Right ventricle myocardium superior (tissue), 1 donor: Measurements from ENCODE around the gene OR10V1. TPM values are rescaled to one million over a fixed set of nuclear protein-coding genes. Genes with fewer than 3 reads are reported as not detected.

ENCODE experiments used
- ATAC-seq: fragments of 200-7000 bp; cut with Tn5 transposase; one replicate; pipeline ENCODE4 v1.9.1; 2020; ENCODE audit warnings: mild to moderate bottlenecking; ENCODE audit not compliant: poor library complexity
- DNase-seq: peaks from one replicate; pipeline ENCODE4 v3.0.0-alpha.2; 2020
- intact Hi-C: fragments of 100-400 bp; cut with DNase I; formaldehyde crosslinking; loops from one replicate; pipeline ENCODE4 v1.11.2; 2022
- total RNA-seq: library from RNA; stranded (reverse); fragmentation: NEBNext Ultra II Directional; extraction: Animal tissue kit (Norgen Biotek cat#: 25700); gene quantifications from one replicate; pipeline ENCODE4 v1.2.1, GENCODE V29; 2021
- donor health status: DM: no; HTN: yes; CAD: no; lungs with severe emphysema.

Gene OR10V1
- total RNA-seq, 1 donor from 2014 or later, result not detected

GRCh38 chr11:59676205-59676604 is 37.4 kb downstream of the OR10V1 start:
- DNase-seq, result no peak
- intact Hi-C loops, result loop anchor here (10.0 kb wide), 1 partner anchor 129 kb away; no protein-coding TSS in a partner anchor
- no peak for ATAC-seq

GRCh38 chr11:59674291-59674690 is 39.4 kb downstream of the OR10V1 start:
- ATAC-seq, result no peak
- no peak for DNase-seq
- intact Hi-C loops, result loop anchor here (10.0 kb wide), 1 partner anchor 131 kb away; no protein-coding TSS in a partner anchor

GRCh38 chr11:59673291-59673690 is 40.4 kb downstream of the OR10V1 start:
- ATAC-seq, result no peak
- no peak for DNase-seq
- intact Hi-C loops, result loop anchor here (10.0 kb wide), 1 partner anchor 132 kb away; no protein-coding TSS in a partner anchor

GRCh38 chr11:59671471-59671870 is 42.2 kb downstream of the OR10V1 start:
- intact Hi-C loops, result loop anchor here (10.0 kb wide), 1 partner anchor 133 kb away; no protein-coding TSS in a partner anchor
- DNase-seq, result no peak
- no peak for ATAC-seq

GRCh38 chr11:59669611-59670009 is 44.0 kb downstream of the OR10V1 start:
- ATAC-seq, result peak; percentile 54
- DNase-seq, result peak; percentile 59
- intact Hi-C loops, result loop anchor here (5.0 to 10.0 kb wide), 2 partner anchors 52 to 135 kb away; partner anchors contain the start of gene OSBP

GRCh38 chr11:59668950-59669610 is 44.6 kb downstream of the OR10V1 start, which contains the start of gene PATL1:
TSS of gene PATL1 (minus strand) at chr11:59669037. CDS start at chr11:59668895, 142 bp downstream.
- ATAC-seq, result peak; percentile 98
- DNase-seq, result peak; percentile 100
- intact Hi-C loops, result loop anchor here (5.0 kb wide), 1 partner anchor 52 kb away; the partner anchor contains the start of gene OSBP

- ATAC-seq (peak; percentile 44), DNase-seq (peak; percentile 75)
- intact Hi-C loops, result loop anchor here (5.0 kb wide), 1 partner anchor 51 kb away; the partner anchor contains the start of gene OSBP
Measured at GRCh38 chr11:59668188-59668949, 45.3 kb downstream of the OR10V1 start.

- intact Hi-C loops, result loop anchor here (5.0 kb wide), 1 partner anchor 50 kb away; the partner anchor contains the start of gene OSBP
- DNase-seq, result no peak
- ATAC-seq, result no peak
Measured at GRCh38 chr11:59667812-59668187, 45.8 kb downstream of the OR10V1 start.

GRCh38 chr11:59666969-59667368 is 46.7 kb downstream of the OR10V1 start:
- ATAC-seq (no peak), DNase-seq (no peak)
- intact Hi-C loops, result loop anchor here (5.0 kb wide), 1 partner anchor 50 kb away; the partner anchor contains the start of gene OSBP

Other genes with a start within 250 kb of the OR10V1 start
- not detected for gene OR4D10, start 240.5 kb downstream of the OR10V1 start, total RNA-seq
- not detected for gene OR4D11, start 210.3 kb downstream of the OR10V1 start, total RNA-seq
- gene OR4D9, start 202.3 kb downstream of the OR10V1 start, total RNA-seq, result not detected
- 33.1 TPM for gene OSBP, start 98.1 kb downstream of the OR10V1 start, total RNA-seq
- gene PATL1, start 44.8 kb downstream of the OR10V1 start, total RNA-seq, result 21.6 TPM
- gene STX3, start 41.5 kb upstream of the OR10V1 start, total RNA-seq, result 9.2 TPM
- gene MRPL16, start 96.9 kb upstream of the OR10V1 start, total RNA-seq, result 95.3 TPM
- gene CBLIF, start 131.7 kb upstream of the OR10V1 start, total RNA-seq, result not detected
- not detected for gene TCN1, start 152.6 kb upstream of the OR10V1 start, total RNA-seq
- not detected for gene OOSP3, start 164.9 kb upstream of the OR10V1 start, total RNA-seq
- gene OOSP1, start 224.6 kb upstream of the OR10V1 start, total RNA-seq, result not detected